MCF 10A (cell line): Measurements from ENCODE around the gene DCUN1D3. TPM values are rescaled to one million over a fixed set of nuclear protein-coding genes. Genes with fewer than 3 reads are reported as not detected.
"Not testable (repeated sequence)": the region's sequence is repeated elsewhere in the genome, so short reads cannot be mapped to it uniquely, and the experiment has no call there.

Experiments
- BruUV-seq: library from RNA; stranded (reverse); fragments of 400-500 nt; replicated peaks from 2 replicates; lab custom pipeline; 2021; lab: Mats Ljungman, UMichigan
- CTCF ChIA-PET: fragments of 300-600 bp; sonication (Branson Sonifier 250); formaldehyde crosslinking; extraction: SDS; loops from one replicate; lab custom pipeline; 2021; ENCODE audit warnings: antibody characterized with exemption, inconsistent platforms; lab: Yijun Ruan, JAX
- POLR2A ChIA-PET: fragments of 300-600, 350-650 bp; sonication (Branson Sonifier 250); formaldehyde crosslinking; extraction: SDS; loops from one replicate; lab custom pipeline; 2020; ENCODE audit warnings: antibody characterized with exemption, inconsistent platforms; lab: Yijun Ruan, JAX
- DNase-seq: peaks from one replicate; pipeline ENCODE4 v3.0.0-alpha.2; 2018; ENCODE audit not compliant: unreplicated experiment
- H3K27ac Mint-ChIP-seq: one replicate; pipeline ENCODE4 v1.8.0; 2022; ENCODE audit warnings: mild to moderate bottlenecking, low read depth, mixed read lengths; ENCODE audit not compliant: unreplicated experiment
- H3K27me3 Mint-ChIP-seq: one replicate; pipeline ENCODE4 v1.8.0; 2022; ENCODE audit warnings: mixed read lengths; ENCODE audit not compliant: insufficient read depth, unreplicated experiment
- H3K36me3 Mint-ChIP-seq: one replicate; pipeline ENCODE4 v1.8.0; 2022; ENCODE audit warnings: mild to moderate bottlenecking, moderate library complexity, mixed read lengths; ENCODE audit not compliant: insufficient read depth, unreplicated experiment
- H3K4me1 Mint-ChIP-seq: one replicate; pipeline ENCODE4 v1.8.0; 2022; ENCODE audit warnings: mixed read lengths; ENCODE audit not compliant: insufficient read depth, unreplicated experiment
- H3K4me3 Mint-ChIP-seq: one replicate; pipeline ENCODE4 v1.8.0; 2022; ENCODE audit warnings: mild to moderate bottlenecking, moderate library complexity, mixed read lengths; ENCODE audit not compliant: unreplicated experiment
- H3K9me3 Mint-ChIP-seq: one replicate; pipeline ENCODE4 v1.8.0; 2022; ENCODE audit warnings: mixed read lengths; ENCODE audit not compliant: unreplicated experiment
- intact Hi-C: fragments of 100-400 bp; cut with micrococcal nuclease; formaldehyde crosslinking; loops from 2 replicates; pipeline ENCODE4 v1.14.1; 2022
- total RNA-seq: library from RNA; stranded (reverse); gene quantifications from 2 replicates; pipeline ENCODE4 v1.2.3, GENCODE V29; 2022
- TF ChIP-seq, protein P1 (sequence below): fragments of 200-600 bp; IDR thresholded peaks from one replicate; pipeline ENCODE4 v1.8.0; 2022; ENCODE audit warnings: antibody characterized with exemption, mild to moderate bottlenecking; ENCODE audit not compliant: unreplicated experiment

Gene DCUN1D3
- total RNA-seq, 1 experiment from 2014 or later = 31.7 TPM

- ChIA-PET CTCF (interaction anchor here (0.6 to 2.9 kb wide), 23 partner anchors 9 to 1235 kb away, joined by 3 to 13 read pairs (median 4); no protein-coding TSS in a partner anchor), POLR2A (interaction anchor here (0.5 to 4.4 kb wide), 27 partner anchors 10 to 1492 kb away, joined by 3 to 33 read pairs (median 4); partner anchors contain the start of genes DCUN1D3, DNAH3, LDAF1 and LYRM1)
- Mint-ChIP-seq H3K27ac (peak within 1 kb of the TSS; percentile 93), H3K4me1 (peaks cover 6% of the 10 kb centered on the region), H3K27me3 (no peaks in the 10 kb centered on the region), H3K4me3 (peak within 1 kb of the TSS; percentile 97), H3K36me3 (peaks cover 15% of the 10 kb centered on the region), H3K9me3 (no peaks in the 10 kb centered on the region)
- peak; percentile 95 for DNase-seq
- TF ChIP-seq, protein P1, sequence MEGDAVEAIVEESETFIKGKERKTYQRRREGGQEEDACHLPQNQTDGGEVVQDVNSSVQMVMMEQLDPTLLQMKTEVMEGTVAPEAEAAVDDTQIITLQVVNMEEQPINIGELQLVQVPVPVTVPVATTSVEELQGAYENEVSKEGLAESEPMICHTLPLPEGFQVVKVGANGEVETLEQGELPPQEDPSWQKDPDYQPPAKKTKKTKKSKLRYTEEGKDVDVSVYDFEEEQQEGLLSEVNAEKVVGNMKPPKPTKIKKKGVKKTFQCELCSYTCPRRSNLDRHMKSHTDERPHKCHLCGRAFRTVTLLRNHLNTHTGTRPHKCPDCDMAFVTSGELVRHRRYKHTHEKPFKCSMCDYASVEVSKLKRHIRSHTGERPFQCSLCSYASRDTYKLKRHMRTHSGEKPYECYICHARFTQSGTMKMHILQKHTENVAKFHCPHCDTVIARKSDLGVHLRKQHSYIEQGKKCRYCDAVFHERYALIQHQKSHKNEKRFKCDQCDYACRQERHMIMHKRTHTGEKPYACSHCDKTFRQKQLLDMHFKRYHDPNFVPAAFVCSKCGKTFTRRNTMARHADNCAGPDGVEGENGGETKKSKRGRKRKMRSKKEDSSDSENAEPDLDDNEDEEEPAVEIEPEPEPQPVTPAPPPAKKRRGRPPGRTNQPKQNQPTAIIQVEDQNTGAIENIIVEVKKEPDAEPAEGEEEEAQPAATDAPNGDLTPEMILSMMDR = peak; percentile 44
- intact Hi-C loops = loop anchor here (2.0 to 5.0 kb wide), 3 partner anchors 46 to 351 kb away; partner anchors contain the start of genes DCUN1D3, LDAF1 and LYRM1
- TSS peak; percentile 83 for BruUV-seq
These were observed 93.7 kb downstream of the DCUN1D3 start, which contains the start of the genes ERI2 and REXO5 for GRCh38 chr16:20806168-20807050. ERI2 (minus strand) TSS chr16:20806472; CDS start chr16:20806430, 42 bp downstream. REXO5 (plus strand) TSS chr16:20806527; CDS start chr16:20806954, 427 bp downstream.

DNA sequence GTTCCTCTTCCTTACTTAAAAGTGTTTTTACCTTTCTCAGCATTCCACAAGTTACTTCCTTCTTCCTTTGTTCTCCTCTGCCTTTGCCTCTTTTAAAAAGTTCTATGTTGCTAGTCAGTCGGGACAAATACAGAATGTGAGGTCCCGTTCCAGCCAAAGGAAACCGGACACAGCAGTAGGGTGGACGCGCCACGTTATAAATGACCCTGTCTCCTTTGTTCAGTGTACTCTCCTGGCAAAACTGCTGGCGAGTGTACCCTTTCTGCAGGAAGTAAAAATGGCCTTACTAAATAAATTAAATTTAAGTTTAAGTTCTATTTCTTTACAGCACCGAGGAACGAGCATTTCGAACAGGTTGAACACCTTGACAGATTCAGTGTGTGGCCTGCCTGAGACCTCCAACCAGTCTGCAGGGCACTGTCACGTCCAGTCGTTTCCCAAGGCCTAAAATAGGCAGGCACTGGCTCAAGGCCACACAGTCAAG, 94.4 kb downstream of the DCUN1D3 start:
- Mint-ChIP-seq H3K4me3 (peak overlapping the region; percentile 97), H3K27ac (peak overlapping the region; percentile 93), H3K36me3 (peaks cover 19% of the 10 kb centered on the region)
- ChIA-PET CTCF (interaction anchor here (0.6 to 2.9 kb wide), 15 partner anchors 7 to 784 kb away, joined by 3 to 13 read pairs (median 5); no protein-coding TSS in a partner anchor), POLR2A (interaction anchor here (0.7 to 4.4 kb wide), 14 partner anchors 13 to 496 kb away, joined by 3 to 33 read pairs (median 4); partner anchors contain the start of genes ACSM3, DCUN1D3, DNAH3 and LYRM1)
- intact Hi-C loops = loop anchor here (2.0 to 5.0 kb wide), 3 partner anchors 47 to 352 kb away; partner anchors contain the start of genes DCUN1D3, LDAF1 and LYRM1
- BruUV-seq = TSS peak; percentile 71
- DNase-seq, H3K4me1 Mint-ChIP-seq, H3K9me3 Mint-ChIP-seq, H3K27me3 Mint-ChIP-seq: not testable (repeated sequence)

Other genes with a start within 250 kb of the DCUN1D3 start
- gene ACSM1, start 202.7 kb downstream of the DCUN1D3 start, total RNA-seq = not detected in 2 replicates
- gene THUMPD1, start 158.5 kb downstream of the DCUN1D3 start, total RNA-seq = 26.5 and 38.7 TPM in 2 replicates
- 2.0 and 2.3 TPM in 2 replicates for gene ACSM3, start 136.3 kb downstream of the DCUN1D3 start, total RNA-seq
- 26.8 and 28.4 TPM in 2 replicates for gene ERI2, start 93.9 kb downstream of the DCUN1D3 start, total RNA-seq
- 3.8 and 6.1 TPM in 2 replicates for gene REXO5, start 93.8 kb downstream of the DCUN1D3 start, total RNA-seq
- 67.3 and 92.8 TPM in 2 replicates for gene LYRM1, start 413 bp upstream of the DCUN1D3 start, total RNA-seq